HepG2 (cell line): ENCODE data around the gene KIF6. TPM values are rescaled to one million over a fixed set of nuclear protein-coding genes. Genes with fewer than 3 reads are reported as not detected.

Source experiments
- ATAC-seq: fragments of 200-7000 bp; cut with Tn5 transposase; 3 replicates; pipeline ENCODE4 v1.9.1; 2020; ENCODE audit warnings: mild to moderate bottlenecking, moderate library complexity
- BruUV-seq: library from RNA; stranded (reverse); fragments of 400-500 nt; replicated peaks from 2 replicates; lab custom pipeline; 2021; lab: Mats Ljungman, UMichigan
- CTCF ChIA-PET: fragments of 300-600 bp; formaldehyde crosslinking; extraction: SDS; loops from one replicate; lab custom pipeline; 2021; ENCODE audit warnings: low total read pairs, inconsistent platforms, low intra/inter-chr PET ratio; lab: Yijun Ruan, JAX
- POLR2A ChIA-PET: fragments of 350-600 bp; sonication (Branson Sonifier 250); formaldehyde crosslinking; loops from one replicate; lab custom pipeline; 2020; ENCODE audit warnings: antibody characterized with exemption, inconsistent platforms; lab: Yijun Ruan, JAX
- DNase-seq: peaks from one replicate; pipeline ENCODE4 v3.0.0-alpha.2; 2015; ENCODE audit warnings: low spot score
- FAIRE-seq: peaks from 3 replicates; lab custom pipeline; 2011; peaks lifted over from hg19 to GRCh38; lab: Jason Lieb, UNC
- H2AFZ ChIP-seq: one replicate; pipeline ENCODE4 v1.6.1; 2011; ENCODE audit warnings: low read length, inconsistent platforms
- H3K27ac ChIP-seq: fragments of 300-600 bp; 3 replicates; pipeline ENCODE4 v1.8.0; 2011; ENCODE audit warnings: mixed run types, mild to moderate bottlenecking, mixed read lengths, low read length, inconsistent platforms; ENCODE audit not compliant: insufficient read depth; ENCODE audit errors: extremely low read length
- H3K27me3 ChIP-seq, 2 experiments: fragments of 200-600 bp in 1 of 2; 2 replicates in 1 of 2; 3 replicates in 1 of 2; pipeline versions ENCODE4 v1.6.0 to v1.8.0; 2011; ENCODE audit warnings: low read length in 2 of 2, mild to moderate bottlenecking in 2 of 2, moderate library complexity in 2 of 2, inconsistent platforms in 1 of 2; ENCODE audit not compliant: insufficient read depth in 2 of 2, control insufficient read depth in 1 of 2
- H3K36me3 ChIP-seq, 2 experiments: fragments of 200-600 bp in 1 of 2; replicated peaks in 1 of 2; 2 replicates in 1 of 2; 3 replicates in 1 of 2; pipeline versions ENCODE4 v1.5.1 to v1.8.0; 2011; ENCODE audit warnings: low read length in 2 of 2, inconsistent platforms in 1 of 2; ENCODE audit not compliant: insufficient read depth in 2 of 2, control insufficient read depth in 1 of 2
- H3K4me1 ChIP-seq: 2 replicates; pipeline ENCODE4 v1.5.1; 2012; ENCODE audit warnings: low read length, inconsistent platforms; ENCODE audit not compliant: insufficient read depth
- H3K4me2 ChIP-seq: 2 replicates; pipeline ENCODE4 v1.6.0; 2011; ENCODE audit warnings: low read depth, low read length, inconsistent platforms
- H3K4me3 ChIP-seq, 3 experiments: fragments of 200-600 bp in 1 of 3; sonication (generic), shearing (Covaris generic) in 1 of 3; replicated peaks in 1 of 3; 2 replicates each; pipeline ENCODE4 v1.5.1; 2011 to 2016; ENCODE audit warnings: low read length in 3 of 3, inconsistent platforms in 2 of 3, low read depth in 2 of 3, mild to moderate bottlenecking in 2 of 3, control low read depth in 1 of 3, mixed read lengths in 1 of 3; ENCODE audit not compliant: insufficient read depth in 1 of 3
- H3K79me2 ChIP-seq: one replicate; pipeline ENCODE4 v1.6.1; 2011; ENCODE audit warnings: low read length, inconsistent platforms; ENCODE audit not compliant: insufficient read depth
- H3K9ac ChIP-seq: 2 replicates; pipeline ENCODE4 v1.6.0; 2011; ENCODE audit warnings: mild to moderate bottlenecking, low read depth, low read length, inconsistent platforms; ENCODE audit not compliant: insufficient read depth
- H3K9me3 ChIP-seq: 2 replicates; pipeline ENCODE4 v1.5.1; 2012; ENCODE audit warnings: mild to moderate bottlenecking, low read length
- H4K20me1 ChIP-seq: 2 replicates; pipeline ENCODE4 v1.6.0; 2011; ENCODE audit warnings: inconsistent platforms, mild to moderate bottlenecking, low read length, moderate library complexity; ENCODE audit not compliant: insufficient read depth
- KDM3A ChIP-seq: IDR thresholded peaks from 2 replicates; pipeline ENCODE4 v1.6.1; 2018; ENCODE audit warnings: low read depth, missing compliant biosample characterization
- RELA ChIP-seq: sonication (generic); formaldehyde crosslinking; IDR thresholded peaks from 2 replicates; pipeline ENCODE4 v1.4.0; 2020; ENCODE audit warnings: missing genetic modification reagents
- SIN3A ChIP-seq: IDR thresholded peaks from 2 replicates; pipeline ENCODE4 v1.6.1; 2011; ENCODE audit warnings: low read depth, mild to moderate bottlenecking, control low read depth, low read length, borderline replicate concordance
- ZBTB10 ChIP-seq: sonication (generic); formaldehyde crosslinking; IDR thresholded peaks from 2 replicates; pipeline ENCODE4 v1.4.0; 2020; ENCODE audit warnings: missing genetic modification reagents, borderline replicate concordance
- ZBTB7B ChIP-seq: sonication (generic); formaldehyde crosslinking; IDR thresholded peaks from 2 replicates; pipeline ENCODE4 v1.4.0; 2020; ENCODE audit warnings: missing genetic modification reagents
- ZMAT5 ChIP-seq: sonication (generic); formaldehyde crosslinking; IDR thresholded peaks from 2 replicates; pipeline ENCODE4 v1.5.0; 2020; ENCODE audit warnings: mild to moderate bottlenecking, low read depth, missing genetic modification reagents, borderline replicate concordance
- ZNF205 ChIP-seq: IDR thresholded peaks from 2 replicates; pipeline ENCODE4 v1.6.1; 2018; ENCODE audit warnings: missing biosample characterization, missing genetic modification reagents
- ZNF34 ChIP-seq: sonication (generic); formaldehyde crosslinking; IDR thresholded peaks from 2 replicates; pipeline ENCODE4 v1.4.0; 2020; ENCODE audit warnings: mild to moderate bottlenecking, missing genetic modification reagents, borderline replicate concordance
- ZNF83 ChIP-seq: sonication (generic); formaldehyde crosslinking; IDR thresholded peaks from 2 replicates; pipeline ENCODE4 v1.4.0; 2020; ENCODE audit warnings: missing genetic modification reagents, mild to moderate bottlenecking, borderline replicate concordance
- ZSCAN25 ChIP-seq: sonication (generic); formaldehyde crosslinking; IDR thresholded peaks from 2 replicates; pipeline ENCODE4 v1.8.0; 2022; ENCODE audit warnings: mild to moderate bottlenecking, missing genetic modification reagents
- WGBS: methylation state at CpG from one replicate; pipeline ENCODE4 v1.1.6; 2017; ENCODE audit warnings: low lambda C conversion rate; 5-methylcytosine and 5-hydroxymethylcytosine counted together
- in situ Hi-C: cut with HindIII; loops from 2 replicates; pipeline ENCODE4 v1.10.0; 2017; ENCODE audit warnings: low pct_unique_long_range_greater_than_20kb; ENCODE audit not compliant: extremely low pct_ligation_motif_present
- intact Hi-C: fragments of 100-400 bp; cut with micrococcal nuclease; formaldehyde crosslinking; loops from one replicate; pipeline ENCODE4 v1.10.0; 2022; ENCODE audit not compliant: unreplicated experiment
- polyA plus RNA-seq, 8 experiments: library from polyadenylated mRNA; depleted of rRNA in 3 of 8; stranded (reverse) in 7 of 8; unstranded in 1 of 8; fragments of >200 nt; fragmentation: Illumina TruSeq in 4 of 8; extraction: Trizol in 4 of 8; gene quantifications; 2 replicates each; pipeline versions ENCODE4 v1.2.1 to v1.2.3, GENCODE V29; 2011 to 2016; ENCODE audit warnings: low read depth in 4 of 8, missing spikeins in 1 of 8, mixed read lengths in 1 of 8; ENCODE audit not compliant: insufficient read depth in 1 of 8
- total RNA-seq, 5 experiments: library from RNA; depleted of rRNA; stranded (reverse); fragments of >200 nt; fragmentation: Illumina TruSeq; extraction: Trizol; gene quantifications; 2 replicates each; pipeline ENCODE4 v1.2.3, GENCODE V29; 2016; ENCODE audit warnings: low read depth in 1 of 5

The KIF6 gene
- total and polyA plus RNA-seq, 2 of the 13 experiments (the other 11 are each of a cell fraction or from before 2014, with no cell fraction given), result 0.04 to 0.27 TPM

- no peak for ATAC-seq
- in situ Hi-C loops (no loop called here), intact Hi-C loops (no loop called here)
- no peak for FAIRE-seq
- H3K9ac ChIP-seq, result no peak overlapping the region
- no TSS peak for BruUV-seq
- H3K4me3 ChIP-seq, result no peak overlapping the region
- no peaks in the 10 kb centered on the region for H4K20me1 ChIP-seq
- no peak overlapping the region for H3K4me2 ChIP-seq
- TF ChIP-seq KDM3A (CRISPR knock-in tag), result no peak
- no peak for TF ChIP-seq ZNF34 (CRISPR knock-in tag)
- no peak for TF ChIP-seq ZNF83 (CRISPR knock-in tag)
- no peak for TF ChIP-seq ZBTB10 (CRISPR knock-in tag)
- TF ChIP-seq ZSCAN25 (CRISPR knock-in tag), result no peak
- TF ChIP-seq SIN3A, result no peak
- no peak for TF ChIP-seq ZMAT5
- no peak for TF ChIP-seq ZBTB7B (CRISPR knock-in tag)
- TF ChIP-seq ZNF205 (CRISPR knock-in tag), result no peak
- no peak for TF ChIP-seq RELA (CRISPR knock-in tag)
- H3K9me3 ChIP-seq, result no peaks in the 10 kb centered on the region
- no peak overlapping the region for H3K27ac ChIP-seq
- ChIA-PET POLR2A (no interaction called here), CTCF (no interaction called here)
- H3K79me2 ChIP-seq, result no peaks in the 10 kb centered on the region
- WGBS, result 97% methylated on average over 1 of the region's 1 CpG
- no peak for DNase-seq
- H2AFZ ChIP-seq, result no peak overlapping the region
- 0 out of 2 replicates have a peak, but pooled peaks cover 3% of the 10 kb centered on the region for H3K4me1 ChIP-seq
- H3K27me3 ChIP-seq, result no peaks in the 10 kb centered on the region
- no peaks in the 10 kb centered on the region for H3K36me3 ChIP-seq
Observed at GRCh38 chr6:39411465-39411864, 313.7 kb downstream of the KIF6 start.
